Upper lobe of left lung (tissue), 4 donors: ENCODE measurements around the gene CREBRF.

ENCODE experiments used
- POLR2A ChIP-seq, 4 donors: fragments of 450-650 bp; IDR thresholded peaks; one replicate each; pipeline ENCODE4 v1.5.1; 2016 to 2017; ENCODE audit warnings: antibody characterized with exemption in 4 of 4, mild to moderate bottlenecking in 2 of 4
- POLR2AphosphoS5 ChIP-seq, 2 donors: sonication (generic); formaldehyde crosslinking; IDR thresholded peaks; one replicate each; pipeline ENCODE4 v1.5.1; 2017; ENCODE audit warnings: antibody characterized with exemption in 2 of 2
- TF ChIP-seq, protein P1 (sequence below), 6 experiments: fragments of 450-650 bp in 4 of 6; fragments of 200-600 bp in 2 of 6; sonication (generic) in 2 of 6; IDR thresholded peaks; one replicate each; pipeline ENCODE4 v1.5.1; 2016 to 2019; ENCODE audit warnings: antibody characterized with exemption in 6 of 6

- no peak for TF ChIP-seq POLR2AphosphoS5 (IDR thresholded peaks at IDR 0.05)
- TF ChIP-seq, protein P1, sequence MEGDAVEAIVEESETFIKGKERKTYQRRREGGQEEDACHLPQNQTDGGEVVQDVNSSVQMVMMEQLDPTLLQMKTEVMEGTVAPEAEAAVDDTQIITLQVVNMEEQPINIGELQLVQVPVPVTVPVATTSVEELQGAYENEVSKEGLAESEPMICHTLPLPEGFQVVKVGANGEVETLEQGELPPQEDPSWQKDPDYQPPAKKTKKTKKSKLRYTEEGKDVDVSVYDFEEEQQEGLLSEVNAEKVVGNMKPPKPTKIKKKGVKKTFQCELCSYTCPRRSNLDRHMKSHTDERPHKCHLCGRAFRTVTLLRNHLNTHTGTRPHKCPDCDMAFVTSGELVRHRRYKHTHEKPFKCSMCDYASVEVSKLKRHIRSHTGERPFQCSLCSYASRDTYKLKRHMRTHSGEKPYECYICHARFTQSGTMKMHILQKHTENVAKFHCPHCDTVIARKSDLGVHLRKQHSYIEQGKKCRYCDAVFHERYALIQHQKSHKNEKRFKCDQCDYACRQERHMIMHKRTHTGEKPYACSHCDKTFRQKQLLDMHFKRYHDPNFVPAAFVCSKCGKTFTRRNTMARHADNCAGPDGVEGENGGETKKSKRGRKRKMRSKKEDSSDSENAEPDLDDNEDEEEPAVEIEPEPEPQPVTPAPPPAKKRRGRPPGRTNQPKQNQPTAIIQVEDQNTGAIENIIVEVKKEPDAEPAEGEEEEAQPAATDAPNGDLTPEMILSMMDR (IDR thresholded peaks at IDR 0.05) = no peak
- TF ChIP-seq POLR2A (IDR thresholded peaks at IDR 0.05) = no peak
Measured at GRCh38 chr5:173029499-173029921, 26.6 kb upstream of the CREBRF start.
